Measurements from ENCODE around the gene TIFAB. TPM values are rescaled to one million over a fixed set of nuclear protein-coding genes. Genes with fewer than 3 reads are reported as not detected.

The TIFAB gene
- polyA plus RNA-seq, 1 donor, result 0.23 TPM

GRCh38 chr5:135481909-135482311 is 29.8 kb upstream of the TIFAB start:
- DNase-seq (ENCODE audit: low read depth), result no peak

- DNase-seq (ENCODE audit: low read depth), result no peak
These were observed 29.2 kb upstream of the TIFAB start for GRCh38 chr5:135481387-135481786.

DNA sequence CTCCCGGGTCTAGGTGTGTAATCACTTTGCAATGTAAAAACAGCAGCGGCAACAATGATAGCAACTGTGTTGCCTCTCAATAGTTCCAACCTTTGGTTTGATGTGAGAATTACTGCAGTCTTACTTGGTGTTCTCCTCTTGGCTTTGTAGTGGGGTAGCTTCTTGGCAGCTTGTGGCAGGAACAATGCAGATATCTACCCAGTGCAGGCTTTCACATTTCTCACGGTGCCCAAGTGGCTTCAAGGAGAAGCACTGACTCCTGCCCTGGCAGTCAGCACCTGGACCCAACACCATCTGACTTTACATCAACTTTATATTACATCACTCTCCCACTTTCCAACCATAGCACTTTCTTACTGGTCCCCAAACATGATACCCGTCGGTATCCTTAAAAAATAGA is 28.4 kb upstream of the TIFAB start:
- DNase-seq (ENCODE audit: low read depth), result no peak

DNA sequence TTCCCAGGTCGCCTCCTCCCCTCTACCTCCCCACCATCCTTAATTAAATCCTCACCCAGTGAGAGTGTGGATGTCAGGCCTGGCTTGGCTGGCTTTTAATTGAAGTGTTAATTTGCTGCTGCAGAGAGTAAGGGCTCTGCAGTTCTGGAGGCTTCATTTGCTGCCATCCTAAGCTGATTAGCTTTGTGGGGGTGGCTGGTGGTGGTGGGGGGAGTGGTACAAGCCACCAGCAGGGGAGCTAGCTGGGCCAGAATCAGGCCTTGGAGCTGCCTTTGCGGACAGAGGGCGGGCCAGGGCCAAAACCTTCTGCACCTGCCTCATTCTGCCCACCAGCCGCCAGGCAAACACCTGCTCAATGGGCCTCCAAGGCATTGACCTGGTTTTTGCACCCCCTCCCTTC is 26.8 kb upstream of the TIFAB start:
- no peak for DNase-seq (ENCODE audit: low read depth)

GRCh38 chr5:135477613-135478066 is 25.5 kb upstream of the TIFAB start:
- DNase-seq (ENCODE audit: low read depth), result no peak

GRCh38 chr5:135476615-135477581 is 24.7 kb upstream of the TIFAB start:
- no peak for DNase-seq (ENCODE audit: low read depth)

GRCh38 chr5:135473956-135474670 is 22.0 kb upstream of the TIFAB start:
- no peak for DNase-seq (ENCODE audit: low read depth)

DNA sequence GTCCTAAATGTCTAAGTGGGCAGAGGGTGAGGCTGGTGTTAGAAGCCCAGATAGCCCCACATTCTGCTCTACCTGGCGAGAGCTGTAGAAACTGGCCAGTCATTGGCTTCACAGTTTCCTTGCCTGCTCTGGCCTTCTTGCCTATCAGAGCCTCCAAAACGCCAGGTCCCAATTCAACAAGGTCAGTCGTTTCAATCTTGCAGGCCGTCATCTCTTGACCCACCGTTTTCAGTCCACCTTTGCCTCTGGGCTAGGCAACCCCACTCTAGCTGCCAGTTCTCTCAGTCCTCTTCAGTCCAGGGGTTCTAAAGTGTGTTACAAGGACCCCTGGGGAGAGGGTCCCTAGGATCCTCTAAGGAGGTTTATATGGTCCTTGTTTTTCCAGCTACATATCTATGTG is 20.0 kb upstream of the TIFAB start:
- no peak for DNase-seq (ENCODE audit: low read depth)

GRCh38 chr5:135471726-135472125 is 19.6 kb upstream of the TIFAB start:
- no peak for DNase-seq (ENCODE audit: low read depth)

DNA sequence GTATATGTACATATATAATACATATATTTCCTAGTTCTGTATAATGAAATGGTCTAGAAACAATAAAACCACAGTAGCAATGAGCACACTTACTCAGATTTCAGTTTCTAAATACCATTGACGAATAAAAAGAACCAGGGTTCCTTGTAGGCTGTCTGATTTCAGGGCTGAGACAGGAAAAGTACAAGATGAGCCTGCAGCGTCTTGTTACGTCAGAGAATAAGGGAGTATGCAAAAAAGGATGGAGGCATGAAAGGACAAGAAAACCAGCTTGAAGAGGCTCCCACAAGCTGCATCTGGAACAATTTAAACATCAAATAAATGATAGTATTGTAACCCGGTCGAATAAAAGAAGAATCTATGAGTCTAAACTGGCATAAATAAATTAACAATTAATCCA is 17.8 kb upstream of the TIFAB start:
- DNase-seq (ENCODE audit: low read depth), result no peak

DNA sequence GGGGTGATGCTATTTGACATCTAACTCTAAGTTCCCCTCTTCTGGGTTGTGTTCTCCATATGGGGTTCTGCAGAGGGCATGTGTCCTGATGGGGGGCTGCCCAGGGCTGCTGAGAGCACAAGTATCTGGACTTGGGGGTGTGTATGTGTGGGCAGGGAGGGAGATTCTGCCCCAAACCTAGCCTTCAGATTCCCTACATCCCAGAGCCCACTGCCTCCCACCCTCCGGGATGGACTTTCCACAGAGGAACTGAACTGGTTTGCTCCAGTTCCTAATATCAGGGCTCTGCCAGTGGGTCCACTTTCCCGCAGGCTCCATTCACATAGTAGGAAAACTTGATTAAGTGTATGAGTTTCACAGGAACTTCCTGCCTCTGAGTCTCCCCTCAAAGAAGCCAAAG is 16.4 kb upstream of the TIFAB start:
- DNase-seq (ENCODE audit: low read depth), result no peak

- no peak for DNase-seq (ENCODE audit: low read depth)
These were observed 15.8 kb upstream of the TIFAB start for GRCh38 chr5:135467871-135468485.

GRCh38 chr5:135467051-135467625 is 15.0 kb upstream of the TIFAB start:
- DNase-seq (ENCODE audit: low read depth), result no peak

DNA sequence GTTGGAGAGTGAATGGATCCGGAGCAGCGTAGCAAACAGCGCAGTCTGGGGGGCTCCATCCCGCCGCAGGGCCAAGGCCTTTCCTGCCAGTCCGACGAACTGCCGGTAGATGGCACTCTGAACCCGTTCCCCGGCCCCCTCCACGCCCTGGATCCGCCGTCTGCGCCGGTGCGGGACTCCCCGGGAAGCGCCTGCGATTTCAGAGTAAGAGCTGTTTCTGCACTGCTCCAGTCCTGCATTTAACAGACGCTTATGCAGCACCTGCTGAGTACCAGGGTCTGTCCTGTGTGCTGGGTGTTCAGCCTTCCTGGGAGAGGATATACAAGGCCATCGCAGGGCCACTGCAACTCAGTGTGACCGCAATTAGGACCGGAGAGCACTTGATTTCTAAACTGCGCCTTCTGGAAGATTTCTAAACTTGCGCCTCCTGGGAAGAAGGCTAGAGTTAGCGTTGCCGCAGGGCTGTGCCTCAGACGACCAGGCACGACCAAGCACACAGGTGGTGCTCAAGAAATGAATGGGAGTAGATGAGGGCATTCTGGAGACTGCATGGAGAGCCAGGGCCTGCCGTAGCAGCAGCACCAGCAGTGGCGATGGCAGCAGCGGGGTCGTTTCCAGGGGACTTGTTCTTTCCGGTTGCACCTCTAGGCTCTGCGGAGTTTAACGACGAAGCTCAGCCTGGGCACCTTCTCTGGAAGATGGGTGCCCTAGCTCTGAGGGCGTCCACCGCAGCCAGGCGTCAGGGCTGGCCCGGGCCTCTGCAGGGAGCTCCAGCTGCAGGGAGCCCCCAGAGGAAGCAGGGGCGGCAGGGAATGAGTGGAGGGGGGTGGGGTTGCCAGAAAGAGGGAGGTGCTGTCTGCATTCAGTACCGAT is 14.3 kb upstream of the TIFAB start:
- no peak for DNase-seq (ENCODE audit: low read depth)

GRCh38 chr5:135465391-135466122 is 13.4 kb upstream of the TIFAB start:
- DNase-seq (ENCODE audit: low read depth), result no peak

- no peak for DNase-seq (ENCODE audit: low read depth)
These were observed 10.2 kb upstream of the TIFAB start for GRCh38 chr5:135462304-135462703.

DNA sequence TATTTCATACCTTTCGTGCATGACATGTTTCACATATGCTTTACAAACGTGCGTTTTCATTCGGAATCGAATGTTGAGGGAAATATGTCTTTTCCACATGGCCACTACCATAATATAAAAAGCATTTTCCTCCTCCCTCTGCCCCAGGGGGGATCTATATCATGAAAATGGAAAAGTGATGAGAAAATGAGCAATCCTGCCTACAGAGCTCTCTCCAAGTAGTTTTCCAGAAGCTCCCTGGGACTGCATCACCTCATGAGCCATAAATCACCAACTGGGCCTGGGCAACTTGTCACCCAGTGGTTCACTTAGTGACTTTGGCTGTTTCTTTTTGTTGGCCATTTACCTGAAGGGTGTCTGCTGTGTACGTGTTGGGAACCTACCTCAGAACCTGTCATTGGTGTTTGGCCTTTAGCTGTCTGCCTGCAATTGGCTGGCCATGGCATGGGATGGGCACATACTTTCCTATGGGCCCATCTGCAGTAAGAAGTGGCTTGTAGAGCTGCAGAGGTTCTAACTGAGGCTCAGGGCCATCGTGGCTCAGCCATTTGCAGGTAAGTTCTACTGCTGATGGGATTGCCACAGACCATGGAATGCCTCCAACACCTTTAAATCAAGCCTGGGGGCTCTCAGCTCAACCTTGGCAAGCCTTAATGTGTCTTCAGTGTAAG is 9.5 kb upstream of the TIFAB start:
- DNase-seq (ENCODE audit: low read depth), result no peak

DNA sequence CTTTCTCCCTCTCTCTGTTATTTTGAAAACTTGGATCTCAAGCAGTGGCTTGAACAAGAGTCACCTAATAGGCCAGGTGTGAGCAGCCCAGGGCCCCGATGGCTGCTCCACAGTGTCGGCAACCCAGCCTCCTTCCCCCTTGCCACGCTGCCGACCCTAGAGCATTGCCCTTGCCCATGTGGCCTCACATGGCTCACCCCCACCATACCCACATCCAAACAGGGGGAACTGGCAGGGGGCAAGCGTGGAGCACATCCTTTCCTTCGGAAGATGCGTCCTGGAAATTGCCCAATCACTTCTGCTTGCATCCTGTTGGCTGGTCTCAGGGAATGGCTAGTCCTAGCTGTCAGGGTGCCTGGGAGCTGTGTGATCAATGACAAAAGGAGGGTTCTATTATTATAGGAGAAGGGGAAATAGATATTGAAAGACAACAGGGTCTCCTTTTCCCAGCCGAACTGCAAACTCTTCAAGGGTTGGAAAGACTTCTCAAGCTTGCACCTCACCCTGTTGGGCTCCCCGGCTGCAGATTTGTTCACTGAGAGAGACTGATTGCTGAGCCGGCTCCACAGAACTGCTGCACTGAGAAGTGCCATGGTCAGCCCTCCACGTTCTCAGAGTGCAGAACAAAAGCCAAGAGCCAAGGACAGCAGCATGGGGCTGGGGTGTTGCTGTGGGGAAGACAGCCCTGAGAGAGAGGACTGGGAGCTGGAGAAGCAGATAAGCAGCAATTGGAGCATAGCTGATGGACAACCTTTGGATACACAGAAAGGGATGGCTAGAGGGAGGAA is 8.3 kb upstream of the TIFAB start:
- DNase-seq (ENCODE audit: low read depth), result no peak

- DNase-seq (ENCODE audit: low read depth), result no peak
These were observed 6.8 kb upstream of the TIFAB start for GRCh38 chr5:135458921-135459331.
